Naive thymus-derived CD4-positive, alpha-beta T cell (primary cell): Measurements from ENCODE around the gene RAC3. TPM values are rescaled to one million over a fixed set of nuclear protein-coding genes. Genes with fewer than 3 reads are reported as not detected.

ENCODE experiments used
- ATAC-seq: fragments of 150-1000 bp; cut with Tn5 transposase; 2 replicates; pipeline ENCODE4 v1.10.0; 2021; ENCODE audit warnings: mild to moderate bottlenecking, moderate library complexity
- CTCF ChIA-PET: fragments of 350-600 bp; sonication (Branson Sonifier 250); formaldehyde crosslinking; loops from one replicate; lab custom pipeline; 2021; ENCODE audit warnings: antibody characterized with exemption; lab: Charles Lee
- POLR2A ChIA-PET: fragments of 350-600 bp; sonication (Branson Sonifier 250); formaldehyde crosslinking; loops from one replicate; lab custom pipeline; 2021; ENCODE audit warnings: antibody characterized with exemption, inconsistent platforms; lab: Charles Lee
- DNase-seq, 9 donors: peaks; one replicate each; pipeline versions ENCODE4 v3.0.0 to v3.0.0-alpha.2; 2020 to 2022; ENCODE audit warnings: mixed read lengths in 1 of 9
- H3K27ac ChIP-seq: one replicate; pipeline ENCODE4 v1.7.0; 2013; ENCODE audit warnings: mild to moderate bottlenecking, low read depth, low read length, moderate library complexity
- H3K27me3 ChIP-seq, 2 donors: one replicate each; pipeline ENCODE4 v1.7.0; 2013; ENCODE audit warnings: low read length in 2 of 2, mild to moderate bottlenecking in 2 of 2, moderate library complexity in 2 of 2; ENCODE audit not compliant: control insufficient read depth in 2 of 2, insufficient read depth in 2 of 2
- H3K36me3 ChIP-seq, 3 experiments: 1 replicate in 2 of 3; 2 replicates in 1 of 3; pipeline ENCODE4 v1.7.0; 2013; ENCODE audit warnings: low read length in 3 of 3, mild to moderate bottlenecking in 3 of 3, moderate library complexity in 1 of 3; ENCODE audit not compliant: insufficient read depth in 3 of 3, control insufficient read depth in 2 of 3
- H3K4me1 ChIP-seq, 2 donors: one replicate each; pipeline ENCODE4 v1.7.0; 2013; ENCODE audit warnings: low read length in 2 of 2, mild to moderate bottlenecking in 2 of 2, moderate library complexity in 1 of 2; ENCODE audit not compliant: control insufficient read depth in 2 of 2, insufficient read depth in 2 of 2
- H3K4me3 ChIP-seq: 2 replicates; pipeline ENCODE4 v1.7.0; 2013; ENCODE audit warnings: mild to moderate bottlenecking, low read length
- H3K9me3 ChIP-seq, 3 experiments: 1 replicate in 2 of 3; 2 replicates in 1 of 3; pipeline ENCODE4 v1.7.0; 2013; ENCODE audit warnings: low read length in 3 of 3; ENCODE audit not compliant: control insufficient read depth in 2 of 3
- H3K27ac Mint-ChIP-seq, 9 donors: one replicate each; pipeline ENCODE4 v1.8.0; 2020 to 2022; ENCODE audit warnings: mixed read lengths in 9 of 9, mild to moderate bottlenecking in 8 of 9, moderate library complexity in 5 of 9, inconsistent platforms in 2 of 9
- H3K27me3 Mint-ChIP-seq, 5 donors: one replicate each; pipeline ENCODE4 v1.8.0; 2021 to 2022; ENCODE audit warnings: mixed read lengths in 5 of 5, mild to moderate bottlenecking in 1 of 5
- H3K36me3 Mint-ChIP-seq, 5 donors: one replicate each; pipeline ENCODE4 v1.8.0; 2020 to 2022; ENCODE audit warnings: mixed read lengths in 5 of 5, mild to moderate bottlenecking in 3 of 5, inconsistent platforms in 1 of 5
- H3K4me1 Mint-ChIP-seq, 7 donors: one replicate each; pipeline ENCODE4 v1.8.0; 2020 to 2022; ENCODE audit warnings: mixed read lengths in 7 of 7, mild to moderate bottlenecking in 3 of 7, inconsistent platforms in 1 of 7
- H3K4me3 Mint-ChIP-seq, 10 donors: one replicate each; pipeline ENCODE4 v1.8.0; 2020 to 2022; ENCODE audit warnings: mild to moderate bottlenecking in 10 of 10, mixed read lengths in 10 of 10, moderate library complexity in 6 of 10, inconsistent platforms in 2 of 10
- H3K9me3 Mint-ChIP-seq, 11 donors: one replicate each; pipeline ENCODE4 v1.8.0; 2020 to 2022; ENCODE audit warnings: mixed read lengths in 11 of 11, mild to moderate bottlenecking in 4 of 11, inconsistent platforms in 1 of 11, moderate library complexity in 1 of 11
- intact Hi-C, 2 donors: fragments of 100-400 bp; cut with micrococcal nuclease; formaldehyde crosslinking; loops; one replicate each; pipeline ENCODE4 v1.15.1; 2023
- polyA plus RNA-seq, 2 donors: library from polyadenylated mRNA; unstranded; fragments of 300-500 nt; fragmentation: Illumina TruSeq; gene quantifications; one replicate each; pipeline ENCODE4 v1.2.3, GENCODE V29; 2021
- total RNA-seq, 6 experiments: library from RNA in 5 of 6; stranded (reverse) in 5 of 6; gene quantifications; 1 replicate in 5 of 6; 2 replicates in 1 of 6; pipeline ENCODE4 v1.2.3 and lab custom pipeline; 2021 to 2026

Gene RAC3
- total and polyA plus RNA-seq, 7 experiments from 2014 or later = 1.3 to 8.5 (median 2.1) TPM; not detected in 2

DNA sequence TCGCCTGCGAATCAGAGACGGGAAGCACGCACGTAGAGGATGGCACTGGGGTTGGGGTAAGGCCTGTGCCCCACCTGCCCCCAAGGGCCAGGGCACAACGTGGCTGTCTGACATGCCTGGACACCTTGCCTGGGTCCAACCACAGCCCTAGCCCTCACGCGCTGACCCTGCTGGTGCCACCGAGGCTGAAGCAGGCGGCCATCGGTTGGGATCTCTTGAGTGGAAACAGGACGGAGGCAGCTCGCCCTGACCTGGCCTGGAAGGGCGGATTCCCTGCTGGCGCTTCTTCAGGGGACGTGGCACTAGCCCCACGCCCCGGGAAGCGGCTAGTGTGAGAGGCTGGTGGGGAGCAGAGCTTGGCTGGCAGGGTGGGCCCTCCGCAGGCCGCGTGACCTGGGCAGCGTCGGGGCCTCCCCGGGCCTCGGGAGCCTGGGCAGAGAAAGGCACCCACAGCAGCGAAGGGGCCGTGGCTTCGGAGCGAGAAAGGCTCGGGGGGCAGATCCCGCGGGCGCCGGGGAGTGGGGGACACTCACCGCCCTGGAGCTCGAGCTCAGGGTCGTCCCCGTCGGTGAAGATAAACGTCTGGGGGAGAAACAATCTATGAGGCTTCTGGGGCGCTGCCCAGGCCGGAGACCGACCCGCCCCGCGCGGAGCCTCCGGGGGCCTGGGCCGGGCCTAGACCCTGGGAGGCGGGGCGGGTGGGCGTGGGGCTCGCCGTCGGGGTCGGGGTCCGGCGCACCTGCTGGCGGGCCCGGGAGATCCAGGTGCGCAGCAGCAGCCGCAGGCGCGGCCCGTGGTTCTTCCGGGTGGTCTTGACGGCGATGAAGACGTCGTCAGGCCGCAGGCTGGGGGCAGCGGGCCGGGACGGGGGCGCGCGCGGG lies 19.5 kb downstream of the RAC3 start:
- Histone ChIP-seq H3K9me3 (no peaks in the 10 kb centered on the region), H3K4me1 (peaks cover 18 to 31% of the 10 kb centered on the region in 2 donors), H3K27ac (peak overlapping the region; percentile 64), H3K4me3 (peak overlapping the region; percentile 39), H3K36me3 (peaks cover 0 to 64% (median 6%) of the 10 kb centered on the region in 3 experiments), H3K27me3 (no peaks in the 10 kb centered on the region)
- H3K27ac Mint-ChIP-seq = peak overlapping the region in 8 of 9 donors; percentile 51 to 91 (median 76)
- no peaks in the 10 kb centered on the region for H3K9me3 Mint-ChIP-seq
- no peak for DNase-seq
- ChIA-PET POLR2A (interaction anchor here (1.0 to 7.7 kb wide), 3 partner anchors 14 to 76 kb away, joined by 3 to 54 read pairs (median 3); partner anchors contain the start of gene DUS1L), CTCF (interaction anchor here (1.2 kb wide), 1 partner anchor 13 kb away, joined by 6 read pairs; the partner anchor contains the start of gene DCXR)
- H3K27me3 Mint-ChIP-seq = no peaks in the 10 kb centered on the region
- intact Hi-C loops = loop anchor here (1.0 kb wide), 4 partner anchors 14 to 47 kb away; partner anchors contain the start of genes DCXR (in 2 of the 2), DUS1L (in 1 of the 2), FASN (in 1 of the 2) and LRRC45 (in 1 of the 2)
- peak; percentile 28 for ATAC-seq
- peaks cover 5 to 28% (median 13%) of the 10 kb centered on the region in 7 donors for H3K4me1 Mint-ChIP-seq
- peak overlapping the region; percentile 60 to 92 (median 86) for H3K4me3 Mint-ChIP-seq
- peaks cover 0 to 9% (median 2%) of the 10 kb centered on the region in 5 donors for H3K36me3 Mint-ChIP-seq

DNA sequence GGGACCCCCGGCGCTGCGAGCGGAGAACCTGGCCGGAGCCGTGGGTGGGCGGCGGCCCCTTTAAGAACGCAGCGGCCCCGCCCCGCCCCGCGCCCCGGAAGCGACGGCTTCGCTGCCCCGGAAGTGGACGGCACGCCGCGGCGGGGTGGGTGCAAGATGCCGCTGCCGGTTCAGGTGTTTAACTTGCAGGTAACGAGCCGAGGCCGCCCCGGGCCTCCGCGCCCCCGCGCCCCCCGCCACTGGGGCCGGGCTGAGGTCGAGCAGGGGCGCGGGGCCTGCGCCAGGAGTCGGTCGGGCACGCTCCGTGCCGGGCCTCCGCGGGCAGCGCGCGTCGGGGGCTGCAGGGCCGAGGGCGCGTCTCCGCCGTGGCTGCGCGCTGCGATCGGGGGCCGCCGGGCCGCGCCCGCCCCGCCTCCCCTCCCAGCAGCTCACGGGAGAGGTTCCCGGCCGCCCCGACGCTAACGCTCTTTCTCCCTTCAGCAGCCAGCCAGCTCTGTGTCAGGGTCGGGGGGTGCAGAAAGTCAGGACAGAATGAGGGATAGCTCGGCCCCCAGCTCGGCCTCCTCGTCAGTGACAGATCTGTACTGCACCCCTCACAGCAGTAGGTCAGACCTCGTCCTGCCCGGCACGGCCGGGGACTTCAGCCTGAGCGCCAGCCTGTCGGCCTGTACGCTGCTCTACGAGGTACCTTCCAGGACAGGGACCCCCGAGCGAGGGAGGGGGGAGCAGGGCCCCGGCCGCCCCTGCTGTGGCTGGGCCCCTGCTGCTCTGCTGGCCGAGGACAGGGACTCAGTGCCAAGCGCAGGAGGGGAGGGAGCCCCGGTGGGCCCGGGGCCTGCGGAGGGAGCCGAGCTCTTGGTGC lies 20.5 kb downstream of the RAC3 start, which contains the start of the genes GPS1 and RFNG:
TSS of gene GPS1 (plus strand) at position 123 of the 862 bp plus-strand sequence. CDS start at position 157, 34 bp downstream.
TSS of gene RFNG (minus strand) at position 36 of the 862 bp plus-strand sequence. CDS start 45 bp downstream, outside the sequence.
- Histone ChIP-seq H3K27me3 (no peaks in the 10 kb centered on the region), H3K4me1 (peaks cover 18 to 31% of the 10 kb centered on the region in 2 donors), H3K4me3 (peak within 1 kb of the TSS; percentile 74), H3K9me3 (no peaks in the 10 kb centered on the region), H3K27ac (peak within 1 kb of the TSS; percentile 72), H3K36me3 (peaks cover 0 to 67% (median 10%) of the 10 kb centered on the region in 3 experiments)
- Mint-ChIP-seq H3K27ac (peak within 1 kb of the TSS in 8 of 9 donors; percentile 51 to 91 (median 78)), H3K36me3 (peaks cover 0 to 6% (median 0%) of the 10 kb centered on the region in 5 donors), H3K4me1 (peaks cover 5 to 28% (median 13%) of the 10 kb centered on the region in 7 donors), H3K4me3 (peak within 1 kb of the TSS; percentile 60 to 92 (median 86)), H3K27me3 (no peaks in the 10 kb centered on the region), H3K9me3 (no peaks in the 10 kb centered on the region)
- CTCF ChIA-PET = interaction anchor here (0.6 kb wide), 1 partner anchor 68 kb away, joined by 9 read pairs; no protein-coding TSS in a partner anchor
- POLR2A ChIA-PET = interaction anchor here (0.6 to 7.7 kb wide), 7 partner anchors 8 to 54 kb away, joined by 3 to 54 read pairs (median 3); partner anchors contain the start of genes DCXR and DUS1L
- peak; percentile 68 to 87 (median 80) for DNase-seq
- ATAC-seq = peak; percentile 91
- intact Hi-C loops = loop anchor here (1.0 kb wide), 4 partner anchors 13 to 46 kb away; partner anchors contain the start of genes DCXR (in 2 of the 2), DUS1L (in 1 of the 2), FASN (in 1 of the 2) and LRRC45 (in 1 of the 2)

DNA sequence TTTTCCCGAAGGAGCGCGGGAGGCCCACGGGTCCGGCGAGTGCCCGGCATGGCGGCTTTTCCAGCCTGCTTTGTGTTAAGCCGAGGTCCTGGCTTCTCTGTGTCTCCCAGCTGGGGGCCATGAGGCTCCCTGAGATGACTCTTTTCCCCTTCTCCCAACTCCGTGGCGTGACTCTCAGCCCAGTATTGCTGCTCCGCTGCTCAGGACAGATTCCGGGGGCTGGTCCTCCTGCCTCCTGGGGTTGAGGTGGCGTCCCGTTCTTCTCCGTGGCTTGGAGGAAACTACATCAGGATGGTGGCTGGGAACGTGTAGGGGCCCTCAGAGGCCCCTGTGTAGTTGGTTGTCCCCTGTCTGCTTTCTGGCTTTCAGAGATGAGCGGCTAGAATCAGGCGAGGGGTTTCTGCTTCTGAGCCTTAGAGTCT lies 21.2 kb downstream of the RAC3 start:
- H3K4me1 Mint-ChIP-seq = peaks cover 1 to 28% (median 12%) of the 10 kb centered on the region in 7 donors
- Histone ChIP-seq H3K27ac (peak overlapping the region; percentile 72), H3K27me3 (no peaks in the 10 kb centered on the region), H3K9me3 (no peaks in the 10 kb centered on the region), H3K4me3 (peak overlapping the region; percentile 74), H3K4me1 (peaks cover 18 to 31% of the 10 kb centered on the region in 2 donors), H3K36me3 (peaks cover 0 to 67% (median 10%) of the 10 kb centered on the region in 3 experiments)
- peak overlapping the region in 4 of 9 donors; percentile 29 to 81 (median 56) for H3K27ac Mint-ChIP-seq
- no peaks in the 10 kb centered on the region for H3K27me3 Mint-ChIP-seq
- ChIA-PET POLR2A (interaction anchor here (0.6 to 7.7 kb wide), 7 partner anchors 7 to 53 kb away, joined by 3 to 54 read pairs (median 4); partner anchors contain the start of genes DCXR and DUS1L), CTCF (interaction anchor here (0.6 kb wide), 1 partner anchor 67 kb away, joined by 9 read pairs; no protein-coding TSS in a partner anchor)
- DNase-seq (no peak), ATAC-seq (no peak)
- H3K36me3 Mint-ChIP-seq = peaks cover 0 to 2% (median 0%) of the 10 kb centered on the region in 5 donors
- no peaks in the 10 kb centered on the region for H3K9me3 Mint-ChIP-seq
- H3K4me3 Mint-ChIP-seq = peak overlapping the region; percentile 60 to 85 (median 74)
- intact Hi-C loops = no loop called here

DNA sequence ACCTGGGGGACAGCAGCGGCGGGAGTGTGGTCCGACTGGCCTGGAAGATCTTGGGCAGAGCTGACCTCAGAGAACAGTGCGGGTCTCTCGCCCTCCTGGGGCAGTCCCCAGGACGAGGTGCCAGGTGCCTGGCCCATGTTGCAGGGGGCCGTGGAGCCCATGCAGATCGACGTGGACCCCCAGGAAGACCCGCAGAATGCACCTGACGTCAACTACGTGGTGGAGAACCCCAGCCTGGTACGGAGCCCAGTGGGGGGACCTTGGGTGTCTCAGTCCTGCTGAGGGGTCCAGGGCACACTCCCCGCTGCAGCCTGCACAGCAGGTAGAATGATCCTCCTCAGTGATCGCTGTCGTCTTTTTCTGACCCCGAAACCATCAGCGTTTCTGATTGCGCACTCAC lies 21.7 kb downstream of the RAC3 start:
- peaks cover 0 to 67% (median 14%) of the 10 kb centered on the region in 3 experiments for H3K36me3 ChIP-seq
- Mint-ChIP-seq H3K36me3 (peaks cover 0 to 5% (median 0%) of the 10 kb centered on the region in 5 donors), H3K4me3 (peak overlapping the region; percentile 60 to 85 (median 74)), H3K9me3 (no peaks in the 10 kb centered on the region), H3K4me1 (peaks cover 0 to 28% (median 12%) of the 10 kb centered on the region in 7 donors), H3K27me3 (no peaks in the 10 kb centered on the region), H3K27ac (peak overlapping the region in 6 of 9 donors; percentile 21 to 72 (median 59))
- no peak for DNase-seq
- H3K9me3 ChIP-seq = no peaks in the 10 kb centered on the region
- ATAC-seq = no peak
- peak overlapping the region; percentile 74 for H3K4me3 ChIP-seq
- intact Hi-C loops = no loop called here
- ChIA-PET POLR2A (interaction anchor here (0.7 to 7.7 kb wide), 5 partner anchors 9 to 46 kb away, joined by 4 to 54 read pairs (median 5); partner anchors contain the start of genes DCXR and DUS1L), CTCF (no interaction called here)
- peaks cover 18 to 31% of the 10 kb centered on the region in 2 donors for H3K4me1 ChIP-seq
- no peaks in the 10 kb centered on the region for H3K27me3 ChIP-seq
- peak overlapping the region; percentile 72 for H3K27ac ChIP-seq

DNA sequence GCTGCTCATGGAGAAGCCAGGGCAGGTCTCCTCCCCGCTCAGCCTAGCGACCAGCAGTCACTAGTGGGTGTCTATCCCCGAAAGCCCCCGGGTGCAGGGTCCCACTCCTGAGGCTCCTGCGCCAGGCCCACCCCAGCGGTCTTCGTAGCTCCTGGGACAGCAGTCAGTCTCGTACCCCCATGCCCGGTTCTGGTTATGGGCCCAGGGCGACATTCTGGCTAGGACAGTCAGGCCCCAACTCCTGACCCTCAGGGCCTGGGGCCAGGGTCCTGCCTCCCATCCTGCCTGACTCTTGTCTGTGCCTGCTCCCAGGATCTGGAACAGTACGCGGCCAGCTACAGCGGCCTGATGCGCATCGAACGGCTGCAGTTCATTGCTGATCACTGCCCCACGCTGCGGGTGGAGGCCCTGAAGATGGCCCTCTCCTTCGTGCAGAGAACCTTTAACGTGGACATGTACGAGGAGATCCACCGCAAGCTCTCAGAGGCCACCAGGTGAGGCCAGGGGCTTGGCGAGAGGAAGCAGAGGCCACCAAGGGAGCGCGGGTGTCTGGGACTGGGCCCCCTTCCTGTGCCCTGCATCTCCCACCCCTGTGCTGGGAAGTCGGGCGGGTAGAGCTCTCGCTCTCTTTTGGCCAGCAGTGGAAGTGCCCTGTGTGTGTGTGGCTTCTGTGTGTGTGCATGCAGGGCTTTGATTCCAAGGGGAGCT lies 22.2 kb downstream of the RAC3 start:
- ChIA-PET CTCF (no interaction called here), POLR2A (interaction anchor here (0.7 to 7.7 kb wide), 4 partner anchors 8 to 45 kb away, joined by 4 to 54 read pairs (median 5); partner anchors contain the start of gene DUS1L)
- peaks cover 18 to 31% of the 10 kb centered on the region in 2 donors for H3K4me1 ChIP-seq
- H3K36me3 ChIP-seq = peaks cover 0 to 67% (median 14%) of the 10 kb centered on the region in 3 experiments
- peaks cover 0 to 28% (median 12%) of the 10 kb centered on the region in 7 donors for H3K4me1 Mint-ChIP-seq
- H3K27me3 Mint-ChIP-seq = no peaks in the 10 kb centered on the region
- peak overlapping the region in 7 of 9 donors; percentile 21 to 72 (median 46) for H3K27ac Mint-ChIP-seq
- no peaks in the 10 kb centered on the region for H3K9me3 Mint-ChIP-seq
- H3K27me3 ChIP-seq = no peaks in the 10 kb centered on the region
- H3K36me3 Mint-ChIP-seq = peaks cover 0 to 5% (median 0%) of the 10 kb centered on the region in 5 donors
- intact Hi-C loops = no loop called here
- peak overlapping the region; percentile 60 to 85 (median 74) for H3K4me3 Mint-ChIP-seq
- H3K9me3 ChIP-seq = no peaks in the 10 kb centered on the region
- ATAC-seq (no peak), DNase-seq (peak in 1 of 9 donors; percentile 6)
- no peak overlapping the region for H3K27ac ChIP-seq
- H3K4me3 ChIP-seq = no peak overlapping the region
